GM12878 (cell line): ENCODE data around the gene PFN3.

Source experiments
- BHLHE40 ChIP-seq, 2 experiments: fragments of 450-650 bp in 1 of 2; IDR thresholded peaks; 2 replicates each; pipeline ENCODE4 v1.6.1; 2011 to 2017; ENCODE audit warnings: low read depth in 2 of 2, borderline replicate concordance in 1 of 2, improper control_type of control experiment in 1 of 2, low read length in 1 of 2, mild to moderate bottlenecking in 1 of 2
- BMI1 ChIP-seq: fragments of 450-650 bp; IDR thresholded peaks from 2 replicates; pipeline ENCODE4 v1.6.1; 2016; ENCODE audit warnings: mild to moderate bottlenecking, moderate library complexity, borderline replicate concordance
- CREM ChIP-seq: IDR thresholded peaks from 2 replicates; pipeline ENCODE4 v1.6.1; 2014; ENCODE audit warnings: antibody characterized with exemption, low read depth
- EZH2 ChIP-seq: IDR thresholded peaks from 2 replicates; pipeline ENCODE4 v1.6.1; 2012; ENCODE audit warnings: low read depth, mild to moderate bottlenecking, control low read depth, inconsistent platforms, low read length, borderline replicate concordance; ENCODE audit not compliant: control insufficient read depth
- MYC ChIP-seq: IDR thresholded peaks from 2 replicates; pipeline ENCODE4 v1.6.1; 2011; ENCODE audit warnings: mild to moderate bottlenecking, low read length, moderate library complexity, inconsistent platforms; ENCODE audit not compliant: insufficient read depth, insufficient replicate concordance, insufficient read length, severe bottlenecking
- POLR2A ChIP-seq: IDR thresholded peaks from 2 replicates; pipeline ENCODE4 v1.6.1; 2011; ENCODE audit warnings: low read depth, mild to moderate bottlenecking, low read length
- SRF ChIP-seq, 2 experiments: IDR thresholded peaks; 2 replicates each; pipeline ENCODE4 v1.6.1; 2011; ENCODE audit warnings: low read depth in 2 of 2, low read length in 2 of 2, mild to moderate bottlenecking in 1 of 2, moderate library complexity in 1 of 2
- TAF1 ChIP-seq: IDR thresholded peaks from 2 replicates; pipeline ENCODE4 v1.6.1; 2011; ENCODE audit warnings: mild to moderate bottlenecking, low read depth, low read length, borderline replicate concordance
- ZNF622 ChIP-seq: fragments of 450-650 bp; IDR thresholded peaks from 2 replicates; pipeline ENCODE4 v1.6.1; 2017; ENCODE audit warnings: mild to moderate bottlenecking, inconsistent platforms
- TF ChIP-seq, protein P1 (sequence below), 3 experiments: IDR thresholded peaks in 2 of 3; conservative IDR thresholded peaks in 1 of 3; 2 replicates each; pipeline ENCODE4 v1.5.1; 2011; ENCODE audit warnings: low read depth in 3 of 3, low read length in 3 of 3, mild to moderate bottlenecking in 3 of 3, control low read depth in 2 of 3, moderate library complexity in 2 of 3, inconsistent platforms in 1 of 3, mixed read lengths in 1 of 3; ENCODE audit not compliant: control insufficient read depth in 2 of 3, insufficient read depth in 1 of 3; ENCODE audit errors: extremely low read depth in 1 of 3

DNA sequence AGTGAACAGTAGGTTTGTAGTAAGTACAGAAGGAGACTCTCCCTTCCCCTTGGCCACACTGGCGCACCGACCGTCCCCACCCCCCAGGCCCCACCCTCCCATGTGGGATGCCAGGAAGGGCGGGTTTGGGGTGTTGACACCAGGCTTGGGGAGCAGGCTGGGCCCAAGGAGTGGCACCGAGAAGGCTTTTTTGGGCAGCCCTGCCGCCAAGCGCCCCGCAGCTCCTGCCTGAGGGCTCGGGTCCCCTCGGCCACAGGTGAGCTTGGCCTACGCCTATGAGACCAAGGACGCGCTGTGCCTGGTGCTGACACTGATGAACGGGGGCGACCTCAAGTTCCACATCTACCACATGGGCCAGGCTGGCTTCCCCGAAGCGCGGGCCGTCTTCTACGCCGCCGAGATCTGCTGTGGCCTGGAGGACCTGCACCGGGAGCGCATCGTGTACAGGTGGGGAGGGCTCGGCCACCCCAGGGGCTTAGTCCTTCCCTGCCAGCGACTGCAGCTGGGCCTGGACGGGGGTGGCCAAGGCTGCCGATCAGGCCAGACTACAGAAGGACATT lies 33.3 kb upstream of the PFN3 start:
- no peak for TF ChIP-seq MYC
- no peak for TF ChIP-seq POLR2A
- TF ChIP-seq BMI1, result no peak
- TF ChIP-seq, protein P1, sequence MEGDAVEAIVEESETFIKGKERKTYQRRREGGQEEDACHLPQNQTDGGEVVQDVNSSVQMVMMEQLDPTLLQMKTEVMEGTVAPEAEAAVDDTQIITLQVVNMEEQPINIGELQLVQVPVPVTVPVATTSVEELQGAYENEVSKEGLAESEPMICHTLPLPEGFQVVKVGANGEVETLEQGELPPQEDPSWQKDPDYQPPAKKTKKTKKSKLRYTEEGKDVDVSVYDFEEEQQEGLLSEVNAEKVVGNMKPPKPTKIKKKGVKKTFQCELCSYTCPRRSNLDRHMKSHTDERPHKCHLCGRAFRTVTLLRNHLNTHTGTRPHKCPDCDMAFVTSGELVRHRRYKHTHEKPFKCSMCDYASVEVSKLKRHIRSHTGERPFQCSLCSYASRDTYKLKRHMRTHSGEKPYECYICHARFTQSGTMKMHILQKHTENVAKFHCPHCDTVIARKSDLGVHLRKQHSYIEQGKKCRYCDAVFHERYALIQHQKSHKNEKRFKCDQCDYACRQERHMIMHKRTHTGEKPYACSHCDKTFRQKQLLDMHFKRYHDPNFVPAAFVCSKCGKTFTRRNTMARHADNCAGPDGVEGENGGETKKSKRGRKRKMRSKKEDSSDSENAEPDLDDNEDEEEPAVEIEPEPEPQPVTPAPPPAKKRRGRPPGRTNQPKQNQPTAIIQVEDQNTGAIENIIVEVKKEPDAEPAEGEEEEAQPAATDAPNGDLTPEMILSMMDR (IDR thresholded peaks at IDR 0.05 in 2 of 3, conservative IDR thresholded peaks at IDR 0.05 in 1 of 3; ENCODE audit: control insufficient read depth in 2 of 3, extremely low read depth in 1 of 3, insufficient read depth in 1 of 3, low read depth in 3 of 3, low read length in 3 of 3), result no peak
- no peak for TF ChIP-seq BHLHE40 (IDR thresholded peaks at IDR 0.05; ENCODE audit: borderline replicate concordance in 1 of 2, low read depth in 2 of 2, low read length in 1 of 2)
- TF ChIP-seq TAF1, result no peak
- no peak for TF ChIP-seq ZNF622
- TF ChIP-seq CREM, result no peak
- TF ChIP-seq SRF (IDR thresholded peaks at IDR 0.05; ENCODE audit: low read depth in 2 of 2, low read length in 2 of 2), result no peak
- no peak for TF ChIP-seq EZH2
